GM18858 (cell line): ENCODE results near the gene CCDC136.

ENCODE experiments used
- ATAC-seq: cut with Tn5 transposase; IDR thresholded peaks from one replicate; pipeline ENCODE4 v1.9.1; 2021; ENCODE audit not compliant: unreplicated experiment

Gene CCDC136

GRCh38 chr7:128791121-128791971 is at the start of gene CCDC136:
Gene CCDC136 (plus strand): TSS chr7:128791968. CDS start chr7:128792412, 444 bp downstream.
- peak; percentile 53 for ATAC-seq

- no peak for ATAC-seq
Measured at GRCh38 chr7:128742206-128742605, 49.6 kb upstream of the CCDC136 start.

- no peak for ATAC-seq
Measured at GRCh38 chr7:128743112-128743772, 48.5 kb upstream of the CCDC136 start.

DNA sequence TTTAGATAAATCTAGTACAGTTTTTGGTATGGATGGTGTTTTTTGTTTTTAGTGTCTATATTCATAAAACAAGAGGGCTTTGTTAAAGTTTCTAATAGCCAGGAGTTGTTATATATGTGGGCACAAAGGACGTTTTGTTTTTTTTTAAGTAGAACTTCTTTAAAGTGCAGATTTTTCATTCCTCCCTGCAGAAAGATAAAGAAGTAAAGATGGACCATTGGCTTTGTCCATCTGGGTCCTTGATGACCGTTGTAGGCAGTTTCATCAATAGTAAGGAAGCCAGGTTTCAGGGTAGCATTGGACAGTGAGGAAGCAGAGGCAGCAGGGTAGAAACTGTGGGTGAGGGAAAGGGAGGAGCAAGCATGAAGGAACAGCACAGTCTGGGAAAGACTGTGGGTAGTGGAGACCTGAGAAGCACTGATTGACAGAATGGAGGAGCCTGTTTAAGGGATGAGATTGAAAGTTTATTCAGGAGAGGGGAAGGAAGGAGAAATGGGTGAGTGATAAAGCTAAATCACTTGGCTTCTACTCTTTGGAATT is 47.3 kb upstream of the CCDC136 start:
- no peak for ATAC-seq

DNA sequence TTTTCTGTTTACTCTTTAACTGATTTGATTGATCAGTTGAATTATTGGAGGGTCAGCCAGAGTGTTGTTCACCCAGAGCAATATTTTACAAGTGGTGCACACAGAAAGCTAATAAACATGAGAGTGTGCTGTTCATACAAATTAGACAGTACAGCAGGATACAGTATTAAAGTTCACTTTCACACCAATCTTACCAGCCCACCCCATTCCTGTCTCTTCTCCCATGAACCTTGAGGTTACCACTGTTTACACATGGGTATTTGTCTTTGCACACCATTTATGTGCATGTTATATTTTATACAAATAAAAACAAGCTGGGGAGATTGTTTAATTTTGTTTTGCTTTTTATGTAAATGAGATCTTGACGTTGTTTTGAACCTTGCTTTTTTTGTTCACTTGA is 46.1 kb upstream of the CCDC136 start:
- ATAC-seq = no peak

DNA sequence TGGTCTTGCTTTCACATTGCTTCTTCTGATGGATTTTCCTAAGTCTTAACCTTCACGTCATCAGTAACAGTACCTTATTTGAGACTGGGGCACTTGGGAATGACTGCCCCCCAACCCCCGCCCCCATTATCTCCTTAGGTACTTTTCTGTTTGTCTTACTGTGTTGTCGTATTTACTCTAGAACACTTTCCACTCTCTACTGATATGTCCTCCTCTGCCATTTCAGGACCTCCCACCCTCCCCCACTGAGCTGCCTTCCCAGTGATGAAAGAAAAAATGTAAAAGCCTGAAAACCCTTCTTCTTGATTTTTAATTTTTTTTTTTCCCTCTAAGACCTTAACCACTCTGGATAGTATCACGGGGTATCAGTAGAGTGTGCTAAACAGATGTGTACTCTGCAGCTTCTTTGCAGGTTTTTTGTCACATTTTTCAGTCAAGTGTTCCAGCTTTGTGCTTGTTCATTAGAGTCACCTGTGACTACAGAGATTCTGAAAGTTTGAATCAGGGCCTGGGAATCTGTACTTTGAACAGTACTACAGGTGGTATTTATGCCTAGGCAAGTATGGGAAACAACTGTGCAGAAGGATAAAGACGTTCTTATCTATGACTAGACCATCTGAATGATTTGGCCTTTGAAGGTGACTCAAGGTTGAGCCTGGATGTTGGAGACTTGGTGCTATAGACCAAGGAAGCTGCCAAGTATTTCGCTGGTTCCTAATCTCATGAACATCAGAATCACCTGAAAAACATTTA is 44.3 kb upstream of the CCDC136 start:
- no peak for ATAC-seq

- ATAC-seq = no peak
Measured at GRCh38 chr7:128752251-128752650, 39.5 kb upstream of the CCDC136 start.

DNA sequence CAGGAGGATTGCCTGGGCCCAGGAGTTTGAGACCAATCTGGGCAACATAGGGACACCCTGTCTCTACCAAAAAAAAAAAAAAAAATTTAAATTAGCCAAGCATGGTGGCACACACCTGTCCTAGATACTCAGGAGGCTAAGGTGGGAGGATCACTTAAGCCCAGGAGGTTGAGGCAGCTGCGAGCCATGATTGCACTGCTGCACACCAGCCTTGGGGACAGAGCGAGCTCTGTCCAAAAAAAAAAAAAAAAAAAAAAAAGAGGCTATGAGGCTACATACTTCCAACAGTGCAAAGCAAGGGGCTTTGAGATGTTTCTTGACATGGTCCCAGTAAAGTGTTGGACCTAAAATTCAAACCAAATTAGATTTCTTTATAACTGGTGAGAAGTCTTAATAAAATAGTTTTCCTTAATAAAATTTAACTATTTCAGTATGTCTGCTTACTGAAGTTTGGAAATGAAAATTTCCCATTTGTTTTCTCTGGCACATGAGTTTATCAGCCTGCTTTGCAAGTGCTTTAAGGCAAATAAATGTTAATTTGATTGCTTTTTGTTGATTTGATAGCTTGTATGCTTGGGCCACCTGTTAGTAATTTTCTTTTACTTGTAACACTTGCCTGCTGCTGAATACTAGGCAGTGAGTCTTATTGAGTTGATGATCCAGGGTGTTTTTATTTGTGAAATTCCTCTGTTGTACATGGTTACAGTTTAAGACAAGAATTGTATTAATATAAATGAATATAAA is 36.5 kb upstream of the CCDC136 start:
- no peak for ATAC-seq

GRCh38 chr7:128755819-128756476 is 35.8 kb upstream of the CCDC136 start:
- ATAC-seq = no peak

- ATAC-seq = no peak
Measured at GRCh38 chr7:128757203-128757602, 34.6 kb upstream of the CCDC136 start.

DNA sequence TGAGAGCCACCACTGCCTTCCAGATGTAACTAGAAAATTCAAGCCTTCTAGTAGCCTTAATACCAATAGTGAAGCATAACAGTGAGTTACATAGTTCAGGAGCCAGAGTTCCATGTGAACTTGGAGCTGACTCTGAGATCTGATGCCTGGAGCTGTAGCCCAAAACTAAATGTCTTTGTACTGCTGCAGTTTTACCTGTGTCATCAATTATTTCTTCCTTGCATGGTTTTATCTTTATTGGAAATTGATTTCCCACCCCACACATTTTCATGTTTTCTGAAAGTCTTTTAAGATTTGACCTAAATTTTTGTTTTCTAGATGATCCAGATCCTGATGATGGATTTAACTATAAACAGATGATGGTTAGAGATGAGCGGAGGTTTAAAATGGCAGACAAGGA is 33.2 kb upstream of the CCDC136 start:
- no peak for ATAC-seq

DNA sequence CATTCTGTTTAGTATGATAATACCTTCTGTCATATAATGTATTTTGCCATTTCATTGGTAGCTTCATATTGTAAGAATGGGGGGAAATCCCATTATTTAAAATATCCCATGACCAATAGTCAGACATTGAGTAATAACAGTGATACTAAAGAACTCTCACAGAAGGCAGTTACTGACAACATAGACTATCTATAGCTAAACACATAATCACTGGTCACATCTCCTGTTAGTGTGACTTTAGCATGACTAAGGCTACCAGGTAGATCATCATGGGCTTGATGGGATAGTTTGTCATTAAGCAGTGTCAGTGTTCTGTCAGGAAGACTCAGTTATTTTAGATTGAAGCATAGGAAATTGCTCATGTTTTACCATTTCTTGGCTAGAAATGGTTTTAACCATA is 32.5 kb upstream of the CCDC136 start:
- ATAC-seq = no peak

DNA sequence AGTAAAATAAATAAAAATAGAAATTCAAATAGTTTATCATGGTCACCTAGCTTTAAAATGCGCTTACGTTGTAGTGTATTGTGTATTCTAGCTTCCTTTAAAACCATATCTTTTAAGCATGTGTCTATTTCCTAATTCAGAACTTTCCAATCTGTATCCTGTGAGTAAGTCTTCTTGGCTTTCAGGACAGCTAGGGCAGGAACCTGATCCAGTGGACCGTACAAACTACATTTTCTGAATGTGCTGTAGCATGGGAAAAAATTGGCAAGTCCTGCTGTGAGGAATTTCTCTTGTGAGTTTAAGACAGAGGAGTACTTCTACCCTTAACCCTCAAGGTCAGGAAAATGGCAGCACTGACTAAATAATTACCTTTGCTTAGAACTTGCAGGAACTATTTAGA is 28.2 kb upstream of the CCDC136 start:
- ATAC-seq = no peak

DNA sequence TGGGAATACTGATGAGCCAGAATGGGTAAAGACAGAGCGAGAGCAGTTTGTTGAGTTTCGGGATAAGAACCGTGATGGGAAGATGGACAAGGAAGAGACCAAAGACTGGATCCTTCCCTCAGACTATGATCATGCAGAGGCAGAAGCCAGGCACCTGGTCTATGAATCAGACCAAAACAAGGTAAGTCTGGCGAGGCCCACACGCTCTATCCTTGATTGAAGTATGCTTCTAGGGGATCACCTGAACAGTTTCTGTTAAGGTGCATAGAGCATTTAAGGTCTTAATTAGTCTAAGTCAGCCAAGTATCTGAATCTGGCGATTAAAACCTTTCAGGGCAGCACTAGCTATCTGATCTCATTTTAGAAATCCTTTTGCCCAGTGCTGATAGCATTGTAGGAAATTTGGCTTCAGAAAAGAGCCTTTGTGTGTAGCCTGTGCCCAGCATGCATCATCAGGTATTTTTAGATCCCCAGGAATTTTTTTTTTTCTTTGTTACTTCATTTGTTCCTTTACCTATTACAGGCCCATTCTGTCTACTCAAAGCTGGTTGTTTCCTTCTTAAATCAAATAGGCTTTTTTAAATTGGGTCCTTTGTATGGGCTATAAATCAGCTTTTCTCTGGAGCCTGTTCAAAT is 24.2 kb upstream of the CCDC136 start:
- ATAC-seq = no peak

DNA sequence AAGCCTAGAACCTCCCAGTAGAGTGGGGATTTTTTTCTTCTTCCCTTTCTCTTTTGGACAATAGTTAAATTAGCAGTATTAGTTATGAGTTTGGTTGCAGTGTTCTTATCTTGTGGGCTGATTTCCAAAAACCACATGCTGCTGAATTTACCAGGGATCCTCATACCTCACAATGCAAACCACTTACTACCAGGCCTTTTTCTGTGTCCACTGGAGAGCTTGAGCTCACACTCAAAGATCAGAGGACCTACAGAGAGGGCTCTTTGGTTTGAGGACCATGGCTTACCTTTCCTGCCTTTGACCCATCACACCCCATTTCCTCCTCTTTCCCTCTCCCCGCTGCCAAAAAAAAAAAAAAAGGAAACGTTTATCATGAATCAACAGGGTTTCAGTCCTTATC is 21.5 kb upstream of the CCDC136 start:
- ATAC-seq = no peak

DNA sequence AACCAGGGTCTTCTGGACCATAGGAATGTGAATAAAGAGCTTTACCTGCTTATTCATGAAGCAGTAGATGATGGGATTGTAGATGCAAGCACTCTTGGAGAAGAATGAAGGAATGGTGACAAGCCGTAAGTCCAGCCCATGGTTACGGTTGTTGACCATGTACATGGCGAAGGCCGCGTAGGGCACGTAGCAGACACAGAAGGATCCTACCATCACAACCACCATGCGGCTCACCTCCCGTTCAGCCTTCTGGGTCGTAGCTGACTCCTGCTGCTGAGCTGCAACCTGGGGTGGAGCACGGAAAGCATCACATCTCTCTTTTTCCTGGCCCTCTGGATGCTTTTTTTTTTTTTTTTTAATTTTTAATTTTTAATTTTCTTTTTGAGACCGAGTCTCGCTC is 18.2 kb upstream of the CCDC136 start:
- no peak for ATAC-seq

DNA sequence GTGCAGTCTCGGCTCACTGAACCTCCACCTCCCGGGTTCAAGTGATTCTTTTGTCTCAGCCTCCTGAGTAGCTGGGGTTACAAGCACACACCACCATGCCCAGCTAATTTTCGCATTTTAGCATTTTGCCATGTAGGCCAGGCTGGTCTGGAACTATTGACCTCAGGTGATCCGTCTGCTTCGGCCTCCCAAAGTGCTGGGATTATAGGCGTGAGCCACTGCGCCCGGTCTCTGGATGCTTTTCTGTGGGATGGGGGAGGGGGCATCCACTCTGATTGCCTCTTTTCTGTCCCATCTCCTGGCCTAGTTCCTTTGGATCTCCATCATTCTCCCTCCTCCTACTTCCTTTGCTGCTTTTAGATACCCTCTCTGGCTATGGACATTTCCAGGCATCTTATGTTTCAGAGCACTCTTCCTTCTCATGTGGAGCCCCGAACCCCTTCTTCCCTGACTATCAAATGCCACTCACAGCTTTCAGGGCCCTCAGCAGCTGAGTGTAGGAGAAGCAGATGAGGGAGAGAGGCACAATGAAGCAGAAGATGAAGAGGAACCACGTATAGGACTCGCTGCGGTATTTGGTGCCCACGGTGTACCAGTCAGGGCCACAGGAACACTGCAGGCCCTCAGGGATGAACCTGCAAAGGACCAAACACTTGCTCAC is 17.6 kb upstream of the CCDC136 start:
- no peak for ATAC-seq

- no peak for ATAC-seq
Measured at GRCh38 chr7:128774921-128775320, 16.8 kb upstream of the CCDC136 start.

DNA sequence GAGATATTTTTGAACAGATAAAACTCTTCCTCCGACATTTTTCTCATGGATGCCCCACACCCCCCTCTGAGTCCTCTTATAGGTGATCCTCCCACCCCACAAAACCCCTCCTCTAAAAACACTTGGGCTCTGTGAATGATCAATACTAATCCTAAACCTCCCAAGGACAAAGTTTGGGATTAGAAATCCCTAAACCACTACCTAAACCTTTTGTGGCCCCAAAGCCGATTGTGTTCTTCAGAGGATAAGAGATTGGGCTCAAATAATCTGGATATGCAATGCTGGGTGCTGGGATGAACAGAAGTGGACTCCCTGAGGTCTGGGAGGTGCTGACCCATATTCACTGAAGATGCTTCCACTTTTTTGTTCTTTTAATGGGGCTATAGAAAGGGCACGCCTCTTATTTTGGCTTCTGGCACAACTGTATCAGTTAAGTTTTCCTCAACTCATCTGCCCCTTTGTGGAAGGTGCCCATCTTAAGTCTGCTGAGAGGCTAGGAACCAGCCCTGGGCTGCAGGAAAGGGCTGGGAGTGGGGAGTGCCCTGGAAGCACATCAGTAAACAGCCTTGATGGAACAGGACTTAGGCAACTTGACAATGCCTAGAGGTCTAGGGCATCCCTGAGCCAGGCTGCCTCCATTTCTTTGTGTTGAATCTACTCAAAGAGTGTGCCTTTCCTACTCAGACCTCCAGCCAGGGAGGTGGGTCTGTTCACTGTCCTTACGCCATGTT is 15.9 kb upstream of the CCDC136 start, which contains the start of gene OPN1SW:
OPN1SW (minus strand) TSS at position 51 of the 731 bp plus-strand sequence; CDS start at position 38, 13 bp downstream.
- no peak for ATAC-seq
